HepG2 (cell line): Measurements from ENCODE around the gene DBN1. TPM values are rescaled to one million over a fixed set of nuclear protein-coding genes. Genes with fewer than 3 reads are reported as not detected.

Source experiments
- ATAC-seq: fragments of 200-7000 bp; cut with Tn5 transposase; 3 replicates; pipeline ENCODE4 v1.9.1; 2020; ENCODE audit warnings: mild to moderate bottlenecking, moderate library complexity
- BruUV-seq: library from RNA; stranded (reverse); fragments of 400-500 nt; replicated peaks from 2 replicates; lab custom pipeline; 2021; lab: Mats Ljungman, UMichigan
- CTCF ChIA-PET: fragments of 300-600 bp; formaldehyde crosslinking; extraction: SDS; loops from one replicate; lab custom pipeline; 2021; ENCODE audit warnings: low total read pairs, inconsistent platforms, low intra/inter-chr PET ratio; lab: Yijun Ruan, JAX
- POLR2A ChIA-PET: fragments of 350-600 bp; sonication (Branson Sonifier 250); formaldehyde crosslinking; loops from one replicate; lab custom pipeline; 2020; ENCODE audit warnings: antibody characterized with exemption, inconsistent platforms; lab: Yijun Ruan, JAX
- DNase-seq: peaks from one replicate; pipeline ENCODE4 v3.0.0-alpha.2; 2015; ENCODE audit warnings: low spot score
- FAIRE-seq: peaks from 3 replicates; lab custom pipeline; 2011; peaks lifted over from hg19 to GRCh38; lab: Jason Lieb, UNC
- H2AFZ ChIP-seq: one replicate; pipeline ENCODE4 v1.6.1; 2011; ENCODE audit warnings: low read length, inconsistent platforms
- H3K27ac ChIP-seq: fragments of 300-600 bp; 3 replicates; pipeline ENCODE4 v1.8.0; 2011; ENCODE audit warnings: mixed run types, mild to moderate bottlenecking, mixed read lengths, low read length, inconsistent platforms; ENCODE audit not compliant: insufficient read depth; ENCODE audit errors: extremely low read length
- H3K27me3 ChIP-seq, 2 experiments: fragments of 200-600 bp in 1 of 2; 2 replicates in 1 of 2; 3 replicates in 1 of 2; pipeline versions ENCODE4 v1.6.0 to v1.8.0; 2011; ENCODE audit warnings: low read length in 2 of 2, mild to moderate bottlenecking in 2 of 2, moderate library complexity in 2 of 2, inconsistent platforms in 1 of 2; ENCODE audit not compliant: insufficient read depth in 2 of 2, control insufficient read depth in 1 of 2
- H3K36me3 ChIP-seq, 2 experiments: fragments of 200-600 bp in 1 of 2; replicated peaks in 1 of 2; 2 replicates in 1 of 2; 3 replicates in 1 of 2; pipeline versions ENCODE4 v1.5.1 to v1.8.0; 2011; ENCODE audit warnings: low read length in 2 of 2, inconsistent platforms in 1 of 2; ENCODE audit not compliant: insufficient read depth in 2 of 2, control insufficient read depth in 1 of 2
- H3K4me1 ChIP-seq: 2 replicates; pipeline ENCODE4 v1.5.1; 2012; ENCODE audit warnings: low read length, inconsistent platforms; ENCODE audit not compliant: insufficient read depth
- H3K4me2 ChIP-seq: 2 replicates; pipeline ENCODE4 v1.6.0; 2011; ENCODE audit warnings: low read depth, low read length, inconsistent platforms
- H3K4me3 ChIP-seq, 3 experiments: fragments of 200-600 bp in 1 of 3; sonication (generic), shearing (Covaris generic) in 1 of 3; replicated peaks in 1 of 3; 2 replicates each; pipeline ENCODE4 v1.5.1; 2011 to 2016; ENCODE audit warnings: low read length in 3 of 3, inconsistent platforms in 2 of 3, low read depth in 2 of 3, mild to moderate bottlenecking in 2 of 3, control low read depth in 1 of 3, mixed read lengths in 1 of 3; ENCODE audit not compliant: insufficient read depth in 1 of 3
- H3K79me2 ChIP-seq: one replicate; pipeline ENCODE4 v1.6.1; 2011; ENCODE audit warnings: low read length, inconsistent platforms; ENCODE audit not compliant: insufficient read depth
- H3K9ac ChIP-seq: 2 replicates; pipeline ENCODE4 v1.6.0; 2011; ENCODE audit warnings: mild to moderate bottlenecking, low read depth, low read length, inconsistent platforms; ENCODE audit not compliant: insufficient read depth
- H3K9me3 ChIP-seq: 2 replicates; pipeline ENCODE4 v1.5.1; 2012; ENCODE audit warnings: mild to moderate bottlenecking, low read length
- H4K20me1 ChIP-seq: 2 replicates; pipeline ENCODE4 v1.6.0; 2011; ENCODE audit warnings: inconsistent platforms, mild to moderate bottlenecking, low read length, moderate library complexity; ENCODE audit not compliant: insufficient read depth
- EEA1 ChIP-seq: sonication (generic); formaldehyde crosslinking; IDR thresholded peaks from 2 replicates; pipeline ENCODE4 v1.5.1; 2020; ENCODE audit warnings: mild to moderate bottlenecking, missing genetic modification reagents, borderline replicate concordance
- FOXO1 ChIP-seq: sonication (generic); formaldehyde crosslinking; IDR thresholded peaks from 2 replicates; pipeline ENCODE4 v1.4.0; 2020; ENCODE audit warnings: missing genetic modification reagents
- HNF1B ChIP-seq: sonication (generic); formaldehyde crosslinking; IDR thresholded peaks from 2 replicates; pipeline ENCODE4 v1.5.1; 2020; ENCODE audit warnings: mild to moderate bottlenecking, moderate library complexity, missing genetic modification reagents
- MXD3 ChIP-seq: IDR thresholded peaks from 2 replicates; pipeline ENCODE4 v1.6.1; 2016; ENCODE audit warnings: mild to moderate bottlenecking, missing biosample characterization, missing genetic modification reagents
- NR1H2 ChIP-seq: sonication (generic); formaldehyde crosslinking; IDR thresholded peaks from 2 replicates; pipeline ENCODE4 v1.8.1; 2022; ENCODE audit warnings: low read depth, missing genetic modification reagents, borderline replicate concordance
- RAD51 ChIP-seq: fragments of 450-650 bp; IDR thresholded peaks from 2 replicates; pipeline ENCODE4 v1.6.1; 2016; ENCODE audit warnings: borderline replicate concordance
- SP2 ChIP-seq: sonication (generic); formaldehyde crosslinking; IDR thresholded peaks from 2 replicates; pipeline ENCODE4 v1.5.1; 2020; ENCODE audit warnings: mild to moderate bottlenecking, missing genetic modification reagents
- STAG1 ChIP-seq: sonication (generic); formaldehyde crosslinking; IDR thresholded peaks from 2 replicates; pipeline ENCODE4 v1.4.0; 2020; ENCODE audit warnings: missing genetic modification reagents
- YEATS2 ChIP-seq: sonication (generic); formaldehyde crosslinking; IDR thresholded peaks from 2 replicates; pipeline ENCODE4 v1.4.0; 2020; ENCODE audit warnings: missing genetic modification reagents, borderline replicate concordance
- ZGPAT ChIP-seq: IDR thresholded peaks from 2 replicates; pipeline ENCODE4 v1.6.1; 2016; ENCODE audit warnings: mild to moderate bottlenecking
- ZNF138 ChIP-seq: sonication (generic); formaldehyde crosslinking; IDR thresholded peaks from 2 replicates; pipeline ENCODE4 v1.5.0; 2020; ENCODE audit warnings: mild to moderate bottlenecking, low read depth, missing genetic modification reagents
- ZNF260 ChIP-seq: sonication (generic); formaldehyde crosslinking; IDR thresholded peaks from 2 replicates; pipeline ENCODE4 v1.4.0; 2020; ENCODE audit warnings: missing genetic modification reagents, low read depth, mild to moderate bottlenecking, borderline replicate concordance
- ZNF383 ChIP-seq: sonication (generic); formaldehyde crosslinking; IDR thresholded peaks from 2 replicates; pipeline ENCODE4 v1.4.0; 2020; ENCODE audit warnings: missing genetic modification reagents, mild to moderate bottlenecking, borderline replicate concordance
- ZNF546 ChIP-seq: sonication (generic); formaldehyde crosslinking; conservative IDR thresholded peaks from 2 replicates; pipeline ENCODE4 v1.8.1; 2023; ENCODE audit warnings: mild to moderate bottlenecking, missing genetic modification reagents
- WGBS: methylation state at CpG from one replicate; pipeline ENCODE4 v1.1.6; 2017; ENCODE audit warnings: low lambda C conversion rate; 5-methylcytosine and 5-hydroxymethylcytosine counted together
- in situ Hi-C: cut with HindIII; loops from 2 replicates; pipeline ENCODE4 v1.10.0; 2017; ENCODE audit warnings: low pct_unique_long_range_greater_than_20kb; ENCODE audit not compliant: extremely low pct_ligation_motif_present
- intact Hi-C: fragments of 100-400 bp; cut with micrococcal nuclease; formaldehyde crosslinking; loops from one replicate; pipeline ENCODE4 v1.10.0; 2022; ENCODE audit not compliant: unreplicated experiment
- polyA plus RNA-seq, 8 experiments: library from polyadenylated mRNA; depleted of rRNA in 3 of 8; stranded (reverse) in 7 of 8; unstranded in 1 of 8; fragments of >200 nt; fragmentation: Illumina TruSeq in 4 of 8; extraction: Trizol in 4 of 8; gene quantifications; 2 replicates each; pipeline versions ENCODE4 v1.2.1 to v1.2.3, GENCODE V29; 2011 to 2016; ENCODE audit warnings: low read depth in 4 of 8, missing spikeins in 1 of 8, mixed read lengths in 1 of 8; ENCODE audit not compliant: insufficient read depth in 1 of 8
- total RNA-seq, 5 experiments: library from RNA; depleted of rRNA; stranded (reverse); fragments of >200 nt; fragmentation: Illumina TruSeq; extraction: Trizol; gene quantifications; 2 replicates each; pipeline ENCODE4 v1.2.3, GENCODE V29; 2016; ENCODE audit warnings: low read depth in 1 of 5

Gene DBN1
- total and polyA plus RNA-seq, 2 of the 13 experiments (the other 11 are each of a cell fraction or from before 2014, with no cell fraction given), result 27.0 to 37.3 TPM

- TF ChIP-seq ZNF383 (CRISPR knock-in tag), result no peak
- peak; percentile 60 for TF ChIP-seq STAG1 (CRISPR knock-in tag)
- no peak for TF ChIP-seq MXD3 (CRISPR knock-in tag)
- peak; percentile 72; the same call in 1 of the 2 replicates for TF ChIP-seq EEA1 (CRISPR knock-in tag)
- no peak for TF ChIP-seq FOXO1 (CRISPR knock-in tag)
- no peak for TF ChIP-seq ZNF546 (CRISPR knock-in tag)
- no peak for TF ChIP-seq ZNF138 (CRISPR knock-in tag)
Measured at GRCh38 chr5:177455661-177456590, 17.5 kb downstream of the DBN1 start (continued).

- FAIRE-seq, result no peak
- peaks cover 29% of the 10 kb centered on the region for H3K4me1 ChIP-seq
- TF ChIP-seq YEATS2 (CRISPR knock-in tag) (peak; percentile 55; the same call in 1 of the 2 replicates), RAD51 (no peak), ZNF260 (CRISPR knock-in tag) (no peak), NR1H2 (CRISPR knock-in tag) (no peak), ZGPAT (CRISPR knock-in tag) (peak; percentile 85; the same call in 1 of the 2 replicates), HNF1B (CRISPR knock-in tag) (no peak), SP2 (peak; percentile 73)
Measured at GRCh38 chr5:177455036-177455660, 18.3 kb downstream of the DBN1 start.

More at GRCh38 chr5:177455036-177455660, 18.3 kb downstream of the DBN1 start:
- peak overlapping the region; percentile 82 for H3K9ac ChIP-seq
- H3K27ac ChIP-seq, result peak overlapping the region; percentile 84
- in situ Hi-C loops (loop anchor here (5.0 to 25.0 kb wide), 2 partner anchors 68 to 343 kb away; no protein-coding TSS in a partner anchor), intact Hi-C loops (no loop called here)
- H3K79me2 ChIP-seq, result peaks cover 5% of the 10 kb centered on the region
- peak overlapping the region; percentile 98 for H3K4me2 ChIP-seq
- BruUV-seq, result no TSS peak
- peaks cover 0 to 4% of the 10 kb centered on the region in 2 experiments; a peak in 2 of 5 replicates for H3K36me3 ChIP-seq
- CTCF ChIA-PET, result interaction anchor here (1.0 to 4.8 kb wide), 12 partner anchors 29 to 344 kb away, joined by 3 to 54 read pairs (median 4); partner anchors contain the start of genes GRK6 and PDLIM7
- peaks cover 12% of the 10 kb centered on the region; the same call in 1 of the 2 replicates for H4K20me1 ChIP-seq
- H3K27me3 ChIP-seq, result no peaks in the 10 kb centered on the region; a peak in 1 of 5 replicates
- ATAC-seq, result peak; percentile 77
- peak overlapping the region; percentile 81 to 89 (median 87) for H3K4me3 ChIP-seq
- DNase-seq, result peak; percentile 79
- 1% methylated on average over 16 of the region's 80 CpGs for WGBS
- POLR2A ChIA-PET, result interaction anchor here (0.8 to 4.4 kb wide), 21 partner anchors 9 to 341 kb away, joined by 3 to 29 read pairs (median 7); partner anchors contain the start of genes F12, GRK6 and PDLIM7
- no peak overlapping the region for H2AFZ ChIP-seq
- H3K9me3 ChIP-seq, result no peaks in the 10 kb centered on the region
